ENCODE results near the gene TBC1D9B.

DNA sequence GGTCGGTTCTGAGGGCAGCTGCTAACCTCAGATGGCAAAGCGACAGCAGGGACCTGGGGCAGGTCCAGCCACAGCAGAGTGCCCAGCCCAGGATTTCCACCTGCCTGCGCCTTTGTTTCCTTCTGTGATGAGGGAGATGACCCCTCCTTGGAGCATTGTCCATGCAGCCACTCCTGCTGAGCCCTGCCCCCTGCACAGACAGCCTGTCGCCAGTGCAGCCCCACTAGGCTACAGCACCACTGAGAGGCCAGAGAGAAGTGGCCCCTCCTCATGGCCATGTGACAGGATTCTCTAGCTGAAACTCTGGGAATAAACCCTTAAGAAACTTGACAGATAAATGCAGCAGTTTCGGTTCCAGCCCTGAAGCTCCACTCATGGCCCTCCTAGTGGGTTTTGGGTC is 38.6 kb downstream of the TBC1D9B start:
- TF ChIP-seq, protein P1, sequence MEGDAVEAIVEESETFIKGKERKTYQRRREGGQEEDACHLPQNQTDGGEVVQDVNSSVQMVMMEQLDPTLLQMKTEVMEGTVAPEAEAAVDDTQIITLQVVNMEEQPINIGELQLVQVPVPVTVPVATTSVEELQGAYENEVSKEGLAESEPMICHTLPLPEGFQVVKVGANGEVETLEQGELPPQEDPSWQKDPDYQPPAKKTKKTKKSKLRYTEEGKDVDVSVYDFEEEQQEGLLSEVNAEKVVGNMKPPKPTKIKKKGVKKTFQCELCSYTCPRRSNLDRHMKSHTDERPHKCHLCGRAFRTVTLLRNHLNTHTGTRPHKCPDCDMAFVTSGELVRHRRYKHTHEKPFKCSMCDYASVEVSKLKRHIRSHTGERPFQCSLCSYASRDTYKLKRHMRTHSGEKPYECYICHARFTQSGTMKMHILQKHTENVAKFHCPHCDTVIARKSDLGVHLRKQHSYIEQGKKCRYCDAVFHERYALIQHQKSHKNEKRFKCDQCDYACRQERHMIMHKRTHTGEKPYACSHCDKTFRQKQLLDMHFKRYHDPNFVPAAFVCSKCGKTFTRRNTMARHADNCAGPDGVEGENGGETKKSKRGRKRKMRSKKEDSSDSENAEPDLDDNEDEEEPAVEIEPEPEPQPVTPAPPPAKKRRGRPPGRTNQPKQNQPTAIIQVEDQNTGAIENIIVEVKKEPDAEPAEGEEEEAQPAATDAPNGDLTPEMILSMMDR (IDR thresholded peaks at IDR 0.05) = no peak
- no peak for TF ChIP-seq ZFX (IDR thresholded peaks at IDR 0.05; ENCODE audit: borderline replicate concordance)

Data from 22Rv1 (cell line).